ENCODE measurements around the gene BIN1.

Gene BIN1

DNA sequence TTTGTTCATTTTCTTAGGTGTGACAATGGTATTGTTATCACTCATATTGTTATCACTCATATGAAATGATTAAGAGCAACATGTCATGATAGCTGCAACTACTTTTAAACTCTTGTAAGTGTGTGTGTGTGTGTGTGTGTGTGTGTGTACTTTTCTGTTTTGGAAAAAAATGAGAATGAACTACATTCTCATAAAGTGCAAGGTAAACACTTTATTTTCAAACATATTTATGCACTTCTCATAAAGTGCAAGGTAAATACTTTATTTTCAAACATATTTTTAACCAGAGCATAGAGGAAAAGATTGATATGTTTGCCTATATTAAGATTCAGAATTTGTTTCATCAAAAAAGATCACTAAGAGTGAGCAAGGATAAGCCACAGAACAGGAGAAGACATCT lies 108.5 kb downstream of the BIN1 start:
- H3K79me2 ChIP-seq (ENCODE audit: low read length) = no peaks in the 10 kb centered on the region
- TF ChIP-seq, protein P1, sequence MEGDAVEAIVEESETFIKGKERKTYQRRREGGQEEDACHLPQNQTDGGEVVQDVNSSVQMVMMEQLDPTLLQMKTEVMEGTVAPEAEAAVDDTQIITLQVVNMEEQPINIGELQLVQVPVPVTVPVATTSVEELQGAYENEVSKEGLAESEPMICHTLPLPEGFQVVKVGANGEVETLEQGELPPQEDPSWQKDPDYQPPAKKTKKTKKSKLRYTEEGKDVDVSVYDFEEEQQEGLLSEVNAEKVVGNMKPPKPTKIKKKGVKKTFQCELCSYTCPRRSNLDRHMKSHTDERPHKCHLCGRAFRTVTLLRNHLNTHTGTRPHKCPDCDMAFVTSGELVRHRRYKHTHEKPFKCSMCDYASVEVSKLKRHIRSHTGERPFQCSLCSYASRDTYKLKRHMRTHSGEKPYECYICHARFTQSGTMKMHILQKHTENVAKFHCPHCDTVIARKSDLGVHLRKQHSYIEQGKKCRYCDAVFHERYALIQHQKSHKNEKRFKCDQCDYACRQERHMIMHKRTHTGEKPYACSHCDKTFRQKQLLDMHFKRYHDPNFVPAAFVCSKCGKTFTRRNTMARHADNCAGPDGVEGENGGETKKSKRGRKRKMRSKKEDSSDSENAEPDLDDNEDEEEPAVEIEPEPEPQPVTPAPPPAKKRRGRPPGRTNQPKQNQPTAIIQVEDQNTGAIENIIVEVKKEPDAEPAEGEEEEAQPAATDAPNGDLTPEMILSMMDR (IDR thresholded peaks at IDR 0.05; ENCODE audit: low read depth, low read length) = no peak
- no peak for TF ChIP-seq EZH2phosphoT487 (IDR thresholded peaks at IDR 0.05; ENCODE audit: low read depth)
- no peak overlapping the region for H2AFZ ChIP-seq (ENCODE audit: low read depth, low read length)
- H3K27ac ChIP-seq (ENCODE audit: low read length) = no peak overlapping the region
- H3K4me2 ChIP-seq (ENCODE audit: low read length) = no peak overlapping the region
- H3K4me3 ChIP-seq (ENCODE audit: low read length) = no peak overlapping the region
- H3K9me3 ChIP-seq (ENCODE audit: insufficient read depth, low read length) = no peaks in the 10 kb centered on the region
- no peaks in the 10 kb centered on the region for H3K36me3 ChIP-seq (replicated peaks; ENCODE audit: low read depth, low read length)
- no peaks in the 10 kb centered on the region for H4K20me1 ChIP-seq (ENCODE audit: insufficient read depth, low read length)
- H3K27me3 ChIP-seq (ENCODE audit: low read depth, low read length) = no peaks in the 10 kb centered on the region
- H3K4me1 ChIP-seq (ENCODE audit: low read length) = no peaks in the 10 kb centered on the region
- no peak overlapping the region for H3K9ac ChIP-seq (ENCODE audit: low read length)
